IPS-20b (cell line): Measurements from ENCODE around the gene SCRT2.

Source experiments
- H3K27ac ChIP-seq: one replicate; pipeline ENCODE4 v1.5.1; 2013; ENCODE audit warnings: low read length
- H3K27me3 ChIP-seq: 2 replicates; pipeline ENCODE4 v1.6.1; 2013; ENCODE audit warnings: mild to moderate bottlenecking, low read length, inconsistent platforms; ENCODE audit not compliant: insufficient read depth
- H3K36me3 ChIP-seq: 2 replicates; pipeline ENCODE4 v1.6.1; 2013; ENCODE audit warnings: low read depth, mild to moderate bottlenecking, inconsistent platforms, low read length, moderate library complexity; ENCODE audit not compliant: insufficient read depth
- H3K4me1 ChIP-seq: 2 replicates; pipeline ENCODE4 v1.6.1; 2013; ENCODE audit warnings: mild to moderate bottlenecking, control low read depth, inconsistent platforms, low read length, moderate library complexity; ENCODE audit not compliant: insufficient read depth
- H3K4me3 ChIP-seq: 2 replicates; pipeline ENCODE4 v1.5.1; 2013; ENCODE audit warnings: mild to moderate bottlenecking, low read length, inconsistent platforms
- H3K9ac ChIP-seq: 2 replicates; pipeline ENCODE4 v1.6.1; 2013; ENCODE audit warnings: low read depth, mild to moderate bottlenecking, inconsistent platforms, low read length, moderate library complexity
- H3K9me3 ChIP-seq: 2 replicates; pipeline ENCODE4 v1.6.1; 2013; ENCODE audit warnings: mild to moderate bottlenecking, low read depth, low read length, inconsistent platforms; ENCODE audit not compliant: insufficient read depth

The SCRT2 gene

GRCh38 chr20:687468-688203, 12.0 kb upstream of the SCRT2 start:
- no peak overlapping the region for H3K9ac ChIP-seq
- H3K4me3 ChIP-seq: no peak overlapping the region
- H3K4me1 ChIP-seq: no peaks in the 10 kb centered on the region; the same call in 1 of the 2 replicates
- no peak overlapping the region for H3K27ac ChIP-seq
- H3K27me3 ChIP-seq: peaks cover 6% of the 10 kb centered on the region; the same call in 1 of the 2 replicates
- no peaks in the 10 kb centered on the region for H3K9me3 ChIP-seq
- no peaks in the 10 kb centered on the region for H3K36me3 ChIP-seq

GRCh38 chr20:684676-685319, 9.2 kb upstream of the SCRT2 start:
- no peaks in the 10 kb centered on the region for H3K9me3 ChIP-seq
- H3K4me3 ChIP-seq: no peak overlapping the region
- no peak overlapping the region for H3K27ac ChIP-seq
- H3K9ac ChIP-seq: no peak overlapping the region
- no peaks in the 10 kb centered on the region; the same call in 1 of the 2 replicates for H3K27me3 ChIP-seq
- no peaks in the 10 kb centered on the region for H3K36me3 ChIP-seq
- no peaks in the 10 kb centered on the region; the same call in 1 of the 2 replicates for H3K4me1 ChIP-seq

DNA sequence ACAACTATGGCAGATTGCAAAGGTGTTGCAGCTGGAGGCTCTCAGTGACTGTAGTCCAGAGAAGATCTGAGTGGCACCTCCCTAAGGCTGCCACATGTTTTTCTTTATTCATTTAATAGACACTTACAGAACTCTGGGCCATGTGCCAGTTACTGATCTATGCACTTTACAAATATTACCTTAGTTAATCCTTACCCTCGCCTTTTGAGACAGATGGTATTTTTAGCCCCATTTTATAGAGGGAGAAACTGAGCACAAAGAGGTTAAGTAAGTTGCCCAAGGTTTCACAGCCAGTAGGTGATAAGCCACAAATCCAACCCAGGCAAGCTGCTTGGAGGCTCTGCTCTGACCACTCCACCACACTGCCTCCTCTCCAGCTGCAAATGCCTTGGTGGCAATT, 6.5 kb upstream of the SCRT2 start:
- Histone ChIP-seq H3K27ac (no peak overlapping the region), H3K4me3 (no peak overlapping the region), H3K9me3 (no peaks in the 10 kb centered on the region), H3K27me3 (peaks cover 19% of the 10 kb centered on the region), H3K36me3 (no peaks in the 10 kb centered on the region), H3K4me1 (no peaks in the 10 kb centered on the region), H3K9ac (no peak overlapping the region)

DNA sequence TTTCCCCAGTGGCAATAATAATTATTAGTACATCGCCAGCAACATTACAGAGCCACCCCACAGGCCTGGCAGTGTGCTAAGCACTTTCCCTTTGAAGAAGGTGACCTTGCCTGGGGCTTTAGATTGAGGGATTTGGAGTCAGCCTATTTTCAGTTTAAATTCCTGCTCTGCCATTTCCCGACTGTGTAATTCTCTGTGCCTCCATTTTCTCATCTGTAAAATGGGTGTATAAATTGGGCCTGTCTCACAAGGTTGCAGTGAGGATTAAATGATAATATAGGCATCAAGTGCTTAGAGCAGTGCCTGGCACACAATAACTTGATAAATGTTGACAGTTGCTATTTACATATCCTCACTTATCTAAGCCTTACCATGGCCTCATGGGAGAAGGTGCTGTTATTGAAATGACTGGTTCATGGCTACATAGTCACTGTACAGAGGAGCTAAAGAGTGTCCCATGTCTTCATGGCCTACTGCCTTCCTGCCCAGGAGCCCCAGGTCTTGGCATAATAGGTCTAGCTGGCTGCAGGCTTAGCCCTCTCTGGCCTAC, 5.1 kb upstream of the SCRT2 start:
- Histone ChIP-seq H3K36me3 (no peaks in the 10 kb centered on the region), H3K9ac (no peak overlapping the region), H3K27ac (no peak overlapping the region), H3K9me3 (no peaks in the 10 kb centered on the region), H3K4me1 (peaks cover 5% of the 10 kb centered on the region; the same call in 1 of the 2 replicates), H3K27me3 (peaks cover 34% of the 10 kb centered on the region), H3K4me3 (no peak overlapping the region)

DNA sequence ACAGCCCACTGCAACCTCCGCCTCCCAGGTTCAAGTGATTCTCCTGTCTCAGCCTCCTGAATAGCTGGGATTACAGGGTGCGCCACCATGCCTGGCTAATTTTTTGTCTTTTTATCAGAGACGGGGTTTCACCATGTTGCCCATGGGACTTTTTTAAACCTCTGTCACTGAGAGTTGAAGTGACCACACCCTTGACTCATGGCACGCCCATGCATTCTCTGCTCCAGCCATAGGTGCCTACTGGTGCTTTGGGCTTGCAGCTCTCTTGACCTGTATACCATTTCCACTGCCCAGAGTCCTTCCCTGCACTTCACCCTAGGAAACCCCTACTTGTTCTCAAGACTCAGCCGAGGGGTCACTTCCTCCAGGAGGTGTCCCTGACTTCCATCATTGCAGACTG, 2.4 kb upstream of the SCRT2 start:
- no peak overlapping the region for H3K9ac ChIP-seq
- no peak overlapping the region for H3K4me3 ChIP-seq
- no peak overlapping the region for H3K27ac ChIP-seq
- H3K4me1 ChIP-seq: peaks cover 5% of the 10 kb centered on the region; the same call in 1 of the 2 replicates
- H3K36me3 ChIP-seq: no peaks in the 10 kb centered on the region
- H3K27me3 ChIP-seq: peaks cover 59% of the 10 kb centered on the region
- no peaks in the 10 kb centered on the region for H3K9me3 ChIP-seq

DNA sequence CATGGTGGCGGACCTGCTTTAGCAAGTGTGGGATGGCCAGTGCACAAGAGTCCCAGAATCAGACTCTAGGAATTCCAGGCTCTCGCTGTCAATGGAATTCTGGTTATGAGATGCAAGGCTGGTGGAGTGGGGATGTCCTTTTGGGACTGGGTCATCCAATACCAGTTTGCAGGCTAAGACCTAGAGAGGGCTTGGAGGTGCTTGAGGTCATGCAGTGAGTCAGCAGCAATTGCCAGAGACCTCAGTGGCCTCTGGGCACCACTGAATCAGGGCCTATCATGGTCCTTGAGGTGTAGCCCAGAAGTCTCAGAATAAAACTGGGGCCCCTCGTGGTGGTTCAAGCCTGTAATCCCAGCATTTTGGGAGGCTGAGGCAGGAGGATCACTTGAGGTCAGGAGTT, 1.4 kb upstream of the SCRT2 start:
- Histone ChIP-seq H3K27ac (no peak overlapping the region), H3K4me3 (peak overlapping the region; percentile 74), H3K36me3 (no peaks in the 10 kb centered on the region), H3K27me3 (peaks cover 62% of the 10 kb centered on the region), H3K4me1 (peaks cover 5% of the 10 kb centered on the region; the same call in 1 of the 2 replicates), H3K9me3 (no peaks in the 10 kb centered on the region), H3K9ac (peak overlapping the region; percentile 47; the same call in 1 of the 2 replicates)

GRCh38 chr20:676315-676937, 824 bp upstream of the SCRT2 start:
- H3K27me3 ChIP-seq: peaks cover 62% of the 10 kb centered on the region

GRCh38 chr20:675033-675452, 559 bp downstream of the SCRT2 start:
- Histone ChIP-seq H3K36me3 (no peaks in the 10 kb centered on the region), H3K9ac (no peak overlapping the region), H3K27me3 (peaks cover 62% of the 10 kb centered on the region), H3K27ac (no peak overlapping the region), H3K4me1 (peaks cover 5% of the 10 kb centered on the region; the same call in 1 of the 2 replicates), H3K9me3 (no peaks in the 10 kb centered on the region), H3K4me3 (peak overlapping the region; percentile 74; the same call in 1 of the 2 replicates)

More at GRCh38 chr20:676315-676937, 824 bp upstream of the SCRT2 start:
- Histone ChIP-seq H3K4me1 (peaks cover 5% of the 10 kb centered on the region; the same call in 1 of the 2 replicates), H3K9ac (peak overlapping the region; percentile 47; the same call in 1 of the 2 replicates), H3K36me3 (no peaks in the 10 kb centered on the region), H3K9me3 (no peaks in the 10 kb centered on the region), H3K4me3 (peak overlapping the region; percentile 74), H3K27ac (no peak overlapping the region)

GRCh38 chr20:673603-674001, 2.0 kb downstream of the SCRT2 start:
- H3K4me1 ChIP-seq: peaks cover 5% of the 10 kb centered on the region; the same call in 1 of the 2 replicates
- peaks cover 57% of the 10 kb centered on the region for H3K27me3 ChIP-seq
- H3K9ac ChIP-seq: no peak overlapping the region
- no peaks in the 10 kb centered on the region for H3K36me3 ChIP-seq
- H3K27ac ChIP-seq: no peak overlapping the region
- H3K4me3 ChIP-seq: no peak overlapping the region
- H3K9me3 ChIP-seq: no peaks in the 10 kb centered on the region

DNA sequence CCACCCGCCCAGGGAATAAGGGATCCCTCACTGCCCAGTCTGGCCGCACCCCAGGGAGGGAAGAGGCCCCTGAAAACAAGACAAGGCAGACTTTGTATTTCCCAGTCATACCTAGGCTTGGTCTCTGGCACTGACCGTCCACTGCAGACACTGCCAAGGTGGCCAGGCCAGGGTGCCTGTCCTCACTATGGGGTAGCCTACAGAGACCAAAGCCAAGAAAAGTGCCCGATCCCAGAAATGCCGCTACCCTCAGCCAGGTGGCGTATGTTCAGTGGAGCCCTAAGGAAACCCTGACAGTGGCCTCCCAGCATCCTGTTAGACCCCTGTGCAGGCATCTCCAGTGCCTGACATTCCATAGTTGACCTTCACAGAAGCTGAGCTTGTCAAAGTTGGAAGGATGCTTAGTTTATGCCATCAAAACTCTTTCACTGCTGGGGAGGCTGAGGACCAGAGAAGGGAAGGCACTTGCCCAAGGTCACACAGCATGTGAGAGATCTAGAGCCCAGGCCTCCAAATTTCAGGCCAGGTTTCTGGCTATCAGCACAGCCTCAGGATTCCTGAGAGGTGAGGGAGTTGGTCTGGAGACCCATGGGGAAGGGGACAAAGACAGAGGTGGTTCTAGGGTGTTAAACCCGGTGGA, 2.5 kb downstream of the SCRT2 start:
- Histone ChIP-seq H3K27ac (no peak overlapping the region), H3K4me3 (no peak overlapping the region), H3K36me3 (no peaks in the 10 kb centered on the region), H3K4me1 (peaks cover 5% of the 10 kb centered on the region; the same call in 1 of the 2 replicates), H3K9ac (no peak overlapping the region), H3K9me3 (no peaks in the 10 kb centered on the region), H3K27me3 (peaks cover 52% of the 10 kb centered on the region)
